Activated naive CD4-positive, alpha-beta T cell treated with anti-CD3 and anti-CD28 coated beads for 36 hours (primary cell): ENCODE results near the gene AKR1C8. TPM values are rescaled to one million over a fixed set of nuclear protein-coding genes. Genes with fewer than 3 reads are reported as not detected.
"Not testable (repeated sequence)": the region's sequence is repeated elsewhere in the genome, so short reads cannot be mapped to it uniquely, and the experiment has no call there.

Source experiments
- CTCF ChIA-PET: fragments of 350-600 bp; sonication (Branson Sonifier 250); formaldehyde crosslinking; loops from one replicate; lab custom pipeline; 2021; ENCODE audit warnings: antibody characterized with exemption; lab: Charles Lee
- DNase-seq: peaks from one replicate; pipeline ENCODE4 v3.0.0-alpha.2; 2020
- H3K27ac Mint-ChIP-seq: one replicate; pipeline ENCODE4 v1.8.0; 2021; ENCODE audit warnings: mild to moderate bottlenecking, mixed read lengths
- H3K27me3 Mint-ChIP-seq: one replicate; pipeline ENCODE4 v1.8.0; 2021; ENCODE audit warnings: low read depth, mixed read lengths
- H3K36me3 Mint-ChIP-seq: one replicate; pipeline ENCODE4 v1.8.0; 2021; ENCODE audit warnings: low read depth, mixed read lengths
- H3K4me1 Mint-ChIP-seq: one replicate; pipeline ENCODE4 v1.8.0; 2021; ENCODE audit warnings: low read depth, mixed read lengths
- H3K4me3 Mint-ChIP-seq: one replicate; pipeline ENCODE4 v1.8.0; 2021; ENCODE audit warnings: mild to moderate bottlenecking, moderate library complexity, mixed read lengths
- H3K9me3 Mint-ChIP-seq: one replicate; pipeline ENCODE4 v1.8.0; 2021; ENCODE audit warnings: mixed read lengths
- intact Hi-C: fragments of 100-400 bp; cut with micrococcal nuclease; formaldehyde crosslinking; loops from one replicate; pipeline ENCODE4 v1.15.1; 2023
- total RNA-seq, 2 experiments: library from RNA; stranded (reverse); gene quantifications; one replicate each; pipeline ENCODE4 v1.2.3, GENCODE V29; 2021

Gene AKR1C8
- total RNA-seq, 2 experiments from 2014 or later = not detected

DNA sequence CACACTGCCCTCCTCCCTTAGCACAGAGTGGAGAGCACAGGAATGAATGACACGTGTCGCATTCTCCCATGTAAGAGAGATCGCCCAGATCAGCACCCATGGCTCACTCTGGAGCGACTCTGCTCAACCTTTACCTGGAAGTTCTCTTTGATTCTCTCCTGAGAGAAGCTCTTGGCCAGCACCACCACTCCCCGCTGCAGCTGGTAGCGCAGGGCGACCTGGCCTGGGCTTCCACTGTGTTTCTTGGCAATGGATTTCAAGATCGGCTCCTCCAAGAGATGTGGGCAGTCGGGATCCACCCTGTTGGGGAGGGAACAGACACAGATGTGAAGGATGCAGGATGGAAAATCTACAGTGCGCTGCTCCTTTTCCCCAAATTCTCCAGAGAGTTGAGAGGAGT is 27.4 kb downstream of the AKR1C8 start:
- DNase-seq = no peak
- Mint-ChIP-seq H3K4me1 (no peaks in the 10 kb centered on the region), H3K36me3 (no peaks in the 10 kb centered on the region), H3K4me3 (no peak overlapping the region), H3K27ac (no peak overlapping the region), H3K9me3 (peaks cover 2% of the 10 kb centered on the region), H3K27me3 (no peaks in the 10 kb centered on the region)
- intact Hi-C loops = no loop called here
- CTCF ChIA-PET = interaction anchor here (0.7 kb wide), 1 partner anchor 119 kb away, joined by 4 read pairs; no protein-coding TSS in a partner anchor

- no peak for DNase-seq
- no peaks in the 10 kb centered on the region for H3K4me1 Mint-ChIP-seq
- peaks cover under 1% of the 10 kb centered on the region for H3K9me3 Mint-ChIP-seq
- H3K27me3 Mint-ChIP-seq = no peaks in the 10 kb centered on the region
- no peak overlapping the region for H3K27ac Mint-ChIP-seq
- no peak overlapping the region for H3K4me3 Mint-ChIP-seq
- no peaks in the 10 kb centered on the region for H3K36me3 Mint-ChIP-seq
- CTCF ChIA-PET = interaction anchor here (0.7 kb wide), 1 partner anchor 747 kb away, joined by 3 read pairs; no protein-coding TSS in a partner anchor
- intact Hi-C loops = no loop called here
Observed at GRCh38 chr10:5155951-5156350, 29.0 kb downstream of the AKR1C8 start.

GRCh38 chr10:5151076-5151475 is 33.9 kb downstream of the AKR1C8 start:
- intact Hi-C loops = no loop called here
- Mint-ChIP-seq H3K27ac (no peak overlapping the region), H3K4me3 (no peak overlapping the region), H3K4me1 (no peaks in the 10 kb centered on the region), H3K9me3 (peaks cover 8% of the 10 kb centered on the region), H3K36me3 (no peaks in the 10 kb centered on the region), H3K27me3 (no peaks in the 10 kb centered on the region)
- CTCF ChIA-PET = no interaction called here
- no peak for DNase-seq

GRCh38 chr10:5148678-5149032 is 36.3 kb downstream of the AKR1C8 start:
- H3K4me1 Mint-ChIP-seq = no peaks in the 10 kb centered on the region
- CTCF ChIA-PET = no interaction called here
- H3K4me3 Mint-ChIP-seq = no peak overlapping the region
- no peak overlapping the region for H3K27ac Mint-ChIP-seq
- intact Hi-C loops = no loop called here
- no peaks in the 10 kb centered on the region for H3K36me3 Mint-ChIP-seq
- no peaks in the 10 kb centered on the region for H3K27me3 Mint-ChIP-seq
- DNase-seq = no peak
- peaks cover 8% of the 10 kb centered on the region for H3K9me3 Mint-ChIP-seq

GRCh38 chr10:5147981-5148677 is 36.8 kb downstream of the AKR1C8 start:
- intact Hi-C loops = no loop called here
- Mint-ChIP-seq H3K36me3 (no peaks in the 10 kb centered on the region), H3K4me3 (no peak overlapping the region), H3K27me3 (no peaks in the 10 kb centered on the region), H3K27ac (no peak overlapping the region), H3K9me3 (peaks cover 8% of the 10 kb centered on the region), H3K4me1 (no peaks in the 10 kb centered on the region)
- CTCF ChIA-PET = no interaction called here
- no peak for DNase-seq

DNA sequence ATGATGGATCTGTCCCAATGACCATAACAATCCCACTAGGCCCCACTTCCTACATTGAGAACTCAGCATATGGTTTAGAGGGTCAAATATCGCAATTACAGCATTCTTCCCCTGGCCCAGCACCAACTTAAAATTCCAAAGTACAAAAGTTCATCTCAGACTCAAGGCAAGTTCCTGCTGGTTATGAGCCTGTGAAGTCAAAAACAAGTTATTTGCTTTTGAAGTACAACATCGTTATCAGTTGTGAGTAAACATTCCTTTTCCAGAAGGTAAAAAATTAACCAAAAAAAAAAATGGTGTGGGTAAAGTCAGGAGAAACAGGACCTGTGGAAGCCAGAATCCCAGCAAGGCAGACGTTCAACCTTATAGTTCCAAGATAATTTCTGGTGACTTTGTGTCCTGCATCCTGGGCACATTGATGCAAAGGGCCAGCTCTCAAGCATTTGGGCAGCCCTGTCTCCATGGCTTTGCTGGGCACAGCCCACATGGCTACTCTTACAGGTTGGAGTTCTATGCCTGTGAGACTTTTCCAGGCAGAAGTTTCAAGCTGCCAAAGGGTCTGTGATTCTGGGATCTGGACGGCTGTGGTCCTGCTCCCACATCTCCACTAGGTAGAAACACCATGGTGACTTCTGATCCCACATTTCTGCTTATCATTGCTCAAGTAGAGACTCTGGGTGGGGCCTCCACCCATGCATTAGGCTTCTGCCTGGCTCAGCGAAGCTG is 37.5 kb downstream of the AKR1C8 start:
- no peak for DNase-seq

DNA sequence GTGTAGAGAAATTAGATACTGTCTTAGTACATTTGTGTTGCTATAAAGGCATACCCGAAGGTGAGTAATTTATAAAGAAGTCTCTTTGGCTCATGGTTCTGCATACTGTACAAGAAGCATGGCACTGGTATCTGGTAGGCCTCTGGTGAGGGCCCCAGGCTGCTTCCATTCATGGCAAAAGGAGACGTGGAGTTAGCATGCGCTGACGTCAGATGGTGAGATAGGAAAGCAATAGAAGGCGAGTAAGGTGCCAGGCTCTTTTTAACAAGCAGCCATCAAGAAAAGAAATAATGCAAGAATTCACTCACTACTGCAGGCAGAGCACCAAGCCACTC is 38.1 kb downstream of the AKR1C8 start:
- CTCF ChIA-PET = no interaction called here
- peaks cover 8% of the 10 kb centered on the region for H3K9me3 Mint-ChIP-seq
- H3K4me1 Mint-ChIP-seq = no peaks in the 10 kb centered on the region
- no peak overlapping the region for H3K27ac Mint-ChIP-seq
- DNase-seq = no peak
- intact Hi-C loops = no loop called here
- no peaks in the 10 kb centered on the region for H3K27me3 Mint-ChIP-seq
- H3K4me3 Mint-ChIP-seq = no peak overlapping the region
- no peaks in the 10 kb centered on the region for H3K36me3 Mint-ChIP-seq

More for the DNA sequence above, 37.5 kb downstream of the AKR1C8 start:
- Mint-ChIP-seq H3K4me3 (no peak overlapping the region), H3K9me3 (peaks cover 8% of the 10 kb centered on the region), H3K36me3 (no peaks in the 10 kb centered on the region), H3K27ac (no peak overlapping the region), H3K4me1 (no peaks in the 10 kb centered on the region), H3K27me3 (no peaks in the 10 kb centered on the region)
- intact Hi-C loops = no loop called here
- CTCF ChIA-PET = no interaction called here

GRCh38 chr10:5143137-5143536 is 41.8 kb downstream of the AKR1C8 start:
- intact Hi-C loops = no loop called here
- H3K27me3 Mint-ChIP-seq = no peaks in the 10 kb centered on the region
- no peak overlapping the region for H3K27ac Mint-ChIP-seq
- DNase-seq = no peak
- H3K4me1 Mint-ChIP-seq = no peaks in the 10 kb centered on the region
- H3K4me3 Mint-ChIP-seq = no peak overlapping the region
- CTCF ChIA-PET = no interaction called here
- H3K9me3 Mint-ChIP-seq = peaks cover 6% of the 10 kb centered on the region
- H3K36me3 Mint-ChIP-seq = peaks cover 1% of the 10 kb centered on the region

DNA sequence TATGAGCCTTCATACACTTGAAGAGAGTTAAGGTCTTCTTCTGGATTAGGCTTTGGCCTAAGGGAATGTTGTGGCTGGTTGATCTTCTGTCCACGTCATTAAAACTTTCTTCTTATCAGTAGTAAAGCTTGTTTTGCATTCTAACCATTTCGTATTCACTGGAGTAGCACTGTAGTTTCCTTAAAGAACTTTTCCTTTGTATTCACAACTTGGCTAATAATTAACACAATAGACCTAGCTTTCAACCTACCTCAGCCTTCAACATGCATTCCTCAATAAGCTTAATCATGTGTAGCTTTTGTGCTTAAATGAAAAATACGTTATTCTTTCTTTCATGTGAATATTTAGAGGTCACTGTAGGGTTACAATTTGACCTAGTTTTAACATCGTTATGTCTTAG is 42.8 kb downstream of the AKR1C8 start:
- H3K4me3 Mint-ChIP-seq = no peak overlapping the region
- H3K27me3 Mint-ChIP-seq = no peaks in the 10 kb centered on the region
- no peaks in the 10 kb centered on the region for H3K4me1 Mint-ChIP-seq
- CTCF ChIA-PET = no interaction called here
- intact Hi-C loops = no loop called here
- DNase-seq = no peak
- peaks cover 6% of the 10 kb centered on the region for H3K36me3 Mint-ChIP-seq
- H3K9me3 Mint-ChIP-seq = peaks cover 16% of the 10 kb centered on the region
- H3K27ac Mint-ChIP-seq = no peak overlapping the region

DNA sequence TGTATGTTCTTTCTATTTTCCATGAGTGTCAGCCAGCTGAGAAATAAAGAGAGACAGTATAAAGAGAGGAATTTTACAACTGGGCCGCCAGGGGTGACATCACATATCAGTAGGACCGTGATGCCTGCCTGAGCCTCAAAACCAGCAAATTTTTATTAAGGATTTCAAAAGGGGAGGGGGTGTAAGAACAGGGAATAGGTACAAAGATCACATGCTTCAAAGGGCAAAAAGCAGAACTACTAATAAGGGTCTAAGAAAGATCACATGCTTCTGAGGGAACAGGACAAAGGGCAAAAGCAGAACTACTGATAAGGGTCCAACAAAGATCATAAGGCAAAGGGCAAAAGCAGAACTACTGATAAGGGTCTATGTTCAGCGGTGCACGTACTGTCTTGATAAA is 47.3 kb downstream of the AKR1C8 start:
- H3K27ac Mint-ChIP-seq, CTCF ChIA-PET, H3K4me1 Mint-ChIP-seq, intact Hi-C loops, H3K27me3 Mint-ChIP-seq, DNase-seq, H3K4me3 Mint-ChIP-seq: not testable (repeated sequence)
- H3K9me3 Mint-ChIP-seq = peaks cover 27% of the 10 kb centered on the region
- peaks cover 10% of the 10 kb centered on the region for H3K36me3 Mint-ChIP-seq

GRCh38 chr10:5136468-5137087 is 48.4 kb downstream of the AKR1C8 start:
- H3K4me1 Mint-ChIP-seq = no peaks in the 10 kb centered on the region
- H3K36me3 Mint-ChIP-seq = peaks cover 10% of the 10 kb centered on the region
- H3K4me3 Mint-ChIP-seq = no peak overlapping the region
- peaks cover 27% of the 10 kb centered on the region for H3K9me3 Mint-ChIP-seq
- no peak overlapping the region for H3K27ac Mint-ChIP-seq
- no peaks in the 10 kb centered on the region for H3K27me3 Mint-ChIP-seq
- DNase-seq = no peak
- CTCF ChIA-PET = no interaction called here
- intact Hi-C loops = no loop called here

GRCh38 chr10:5135581-5135980 is 49.4 kb downstream of the AKR1C8 start:
- no peak for DNase-seq
- intact Hi-C loops = no loop called here
- Mint-ChIP-seq H3K27me3 (no peaks in the 10 kb centered on the region), H3K4me3 (no peak overlapping the region), H3K9me3 (peaks cover 27% of the 10 kb centered on the region), H3K36me3 (peaks cover 10% of the 10 kb centered on the region), H3K27ac (no peak overlapping the region), H3K4me1 (no peaks in the 10 kb centered on the region)
- CTCF ChIA-PET = no interaction called here
